Neutrophil (primary cell): Measurements from ENCODE around the gene GRM1.

Experiments used
- H3K27ac ChIP-seq: fragments of 200-600 bp; sonication (generic); 2 replicates; pipeline ENCODE4 v1.5.1; 2016; ENCODE audit warnings: mild to moderate bottlenecking, moderate library complexity
- H3K27me3 ChIP-seq: fragments of 200-600 bp; sonication (generic); 2 replicates; pipeline ENCODE4 v1.6.0; 2016; ENCODE audit warnings: mild to moderate bottlenecking
- H3K36me3 ChIP-seq: fragments of 200-600 bp; sonication (generic); 2 replicates; pipeline ENCODE4 v1.5.1; 2017
- H3K4me1 ChIP-seq, 2 experiments: fragments of 200-600 bp in 1 of 2; sonication (generic) in 1 of 2; 1 replicate in 1 of 2; 2 replicates in 1 of 2; pipeline versions ENCODE4 v1.5.1 to v1.6.1; 2013 to 2016; ENCODE audit warnings: low read depth in 1 of 2, low read length in 1 of 2, mild to moderate bottlenecking in 1 of 2, moderate library complexity in 1 of 2; ENCODE audit not compliant: control insufficient read depth in 1 of 2, insufficient read depth in 1 of 2
- H3K4me3 ChIP-seq, 2 experiments: fragments of 200-600 bp in 1 of 2; sonication (generic) in 1 of 2; 1 replicate in 1 of 2; 2 replicates in 1 of 2; pipeline ENCODE4 v1.5.1; 2013 to 2016; ENCODE audit warnings: low read depth in 1 of 2, low read length in 1 of 2, mild to moderate bottlenecking in 1 of 2, moderate library complexity in 1 of 2
- H3K9me3 ChIP-seq: fragments of 200-600 bp; sonication (generic); 2 replicates; pipeline ENCODE4 v1.5.1; 2016
- TF ChIP-seq, protein P1 (sequence below): fragments of 200-600 bp; sonication (generic); IDR thresholded peaks from 2 replicates; pipeline ENCODE4 v1.5.1; 2016; ENCODE audit warnings: antibody characterized with exemption

The GRM1 gene

DNA sequence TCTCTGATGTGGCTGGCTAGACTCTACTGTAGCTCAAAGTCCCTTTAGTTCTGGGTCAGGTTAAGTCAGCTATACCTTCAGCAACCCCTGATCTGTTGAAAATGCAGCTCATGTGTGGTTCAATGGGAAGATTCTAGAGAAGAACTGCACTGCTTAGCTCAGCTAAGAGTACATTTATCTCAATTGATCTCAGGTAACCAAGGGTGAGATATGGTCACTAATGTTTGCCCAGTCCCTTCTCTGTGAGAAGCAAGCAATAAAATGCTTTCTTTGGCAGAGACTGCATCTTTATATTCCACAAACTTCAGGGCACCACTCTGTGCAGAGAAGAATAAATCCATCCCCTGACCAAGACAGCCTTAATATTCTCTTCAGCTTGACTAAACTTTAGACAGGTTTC is 274.1 kb downstream of the GRM1 start:
- Histone ChIP-seq H3K9me3 (no peaks in the 10 kb centered on the region), H3K4me1 (no peaks in the 10 kb centered on the region), H3K27ac (no peak overlapping the region), H3K36me3 (no peaks in the 10 kb centered on the region), H3K27me3 (no peaks in the 10 kb centered on the region), H3K4me3 (no peak overlapping the region)
- TF ChIP-seq, protein P1, sequence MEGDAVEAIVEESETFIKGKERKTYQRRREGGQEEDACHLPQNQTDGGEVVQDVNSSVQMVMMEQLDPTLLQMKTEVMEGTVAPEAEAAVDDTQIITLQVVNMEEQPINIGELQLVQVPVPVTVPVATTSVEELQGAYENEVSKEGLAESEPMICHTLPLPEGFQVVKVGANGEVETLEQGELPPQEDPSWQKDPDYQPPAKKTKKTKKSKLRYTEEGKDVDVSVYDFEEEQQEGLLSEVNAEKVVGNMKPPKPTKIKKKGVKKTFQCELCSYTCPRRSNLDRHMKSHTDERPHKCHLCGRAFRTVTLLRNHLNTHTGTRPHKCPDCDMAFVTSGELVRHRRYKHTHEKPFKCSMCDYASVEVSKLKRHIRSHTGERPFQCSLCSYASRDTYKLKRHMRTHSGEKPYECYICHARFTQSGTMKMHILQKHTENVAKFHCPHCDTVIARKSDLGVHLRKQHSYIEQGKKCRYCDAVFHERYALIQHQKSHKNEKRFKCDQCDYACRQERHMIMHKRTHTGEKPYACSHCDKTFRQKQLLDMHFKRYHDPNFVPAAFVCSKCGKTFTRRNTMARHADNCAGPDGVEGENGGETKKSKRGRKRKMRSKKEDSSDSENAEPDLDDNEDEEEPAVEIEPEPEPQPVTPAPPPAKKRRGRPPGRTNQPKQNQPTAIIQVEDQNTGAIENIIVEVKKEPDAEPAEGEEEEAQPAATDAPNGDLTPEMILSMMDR: no peak

DNA sequence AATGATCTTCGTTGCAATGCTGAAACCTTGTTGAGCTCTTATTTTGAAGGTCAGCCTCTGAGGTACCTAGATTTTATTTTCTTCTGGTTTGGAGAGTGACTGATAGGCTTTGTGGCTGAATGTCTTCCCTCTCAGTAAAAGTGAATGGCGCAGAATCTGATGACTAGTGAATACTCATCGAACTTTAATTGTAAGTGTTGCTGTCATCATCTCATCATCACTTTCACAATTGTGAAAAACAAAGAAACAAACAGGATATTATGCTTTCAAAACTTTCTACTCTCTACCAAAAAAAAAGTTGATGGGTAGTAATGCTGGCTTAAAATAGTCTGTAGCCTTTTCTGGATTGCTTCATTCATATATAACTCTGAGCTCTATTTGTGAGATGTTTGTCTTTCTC is 275.3 kb downstream of the GRM1 start:
- no peaks in the 10 kb centered on the region for H3K27me3 ChIP-seq
- TF ChIP-seq, protein P1: no peak

DNA sequence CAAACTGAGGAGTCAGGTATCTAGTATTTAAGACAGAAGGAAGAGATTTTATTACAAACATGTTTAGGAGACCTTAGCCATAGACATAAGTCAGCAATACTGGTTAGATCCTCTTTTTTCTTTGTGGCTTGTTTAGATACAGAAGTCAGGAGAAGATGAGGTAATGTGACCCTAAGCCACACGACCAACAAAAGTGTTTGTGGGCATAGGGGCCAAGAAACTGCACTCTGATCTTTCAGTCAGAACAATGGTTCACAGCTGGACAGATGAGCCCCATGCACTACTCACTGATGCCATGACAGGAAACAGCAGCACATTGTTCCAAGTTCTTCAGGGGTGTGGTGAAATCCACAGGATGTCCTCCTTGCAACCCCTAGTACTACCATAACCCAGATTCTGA is 276.2 kb downstream of the GRM1 start:
- no peak overlapping the region for H3K27ac ChIP-seq
- H3K9me3 ChIP-seq: no peaks in the 10 kb centered on the region
- H3K4me3 ChIP-seq: no peak overlapping the region
- H3K27me3 ChIP-seq: no peaks in the 10 kb centered on the region
- no peaks in the 10 kb centered on the region for H3K36me3 ChIP-seq
- no peaks in the 10 kb centered on the region for H3K4me1 ChIP-seq
- TF ChIP-seq, protein P1: no peak

More for the DNA sequence above, 275.3 kb downstream of the GRM1 start:
- Histone ChIP-seq H3K36me3 (no peaks in the 10 kb centered on the region), H3K4me1 (no peaks in the 10 kb centered on the region), H3K27ac (no peak overlapping the region), H3K9me3 (no peaks in the 10 kb centered on the region), H3K4me3 (no peak overlapping the region)

GRCh38 chr6:146305951-146306350 is 277.1 kb downstream of the GRM1 start:
- Histone ChIP-seq H3K36me3 (no peaks in the 10 kb centered on the region), H3K4me3 (no peak overlapping the region), H3K27ac (no peak overlapping the region), H3K9me3 (no peaks in the 10 kb centered on the region), H3K27me3 (no peaks in the 10 kb centered on the region), H3K4me1 (no peaks in the 10 kb centered on the region)
- TF ChIP-seq, protein P1: no peak

DNA sequence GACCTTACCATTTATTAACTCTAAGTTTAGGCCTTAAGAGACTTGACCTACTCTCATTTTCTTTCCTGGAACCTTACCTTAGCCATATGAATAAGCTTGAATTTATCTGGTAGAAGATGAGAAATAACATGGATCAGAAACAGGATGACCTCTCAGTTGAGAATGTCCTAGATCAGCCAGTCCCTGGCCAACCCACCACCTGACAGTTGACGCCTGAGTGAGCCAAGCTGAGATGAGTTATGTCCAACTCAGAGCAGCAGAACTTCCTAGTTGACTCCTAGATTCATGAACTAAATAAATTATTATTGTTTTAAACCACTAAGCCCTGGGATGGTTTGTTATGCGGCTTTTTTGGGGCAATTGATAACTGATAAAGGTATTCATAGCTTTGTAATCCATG is 281.8 kb downstream of the GRM1 start:
- no peaks in the 10 kb centered on the region for H3K4me1 ChIP-seq
- H3K27ac ChIP-seq: no peak overlapping the region
- TF ChIP-seq, protein P1: no peak
- H3K27me3 ChIP-seq: no peaks in the 10 kb centered on the region
- no peaks in the 10 kb centered on the region for H3K9me3 ChIP-seq
- no peaks in the 10 kb centered on the region for H3K36me3 ChIP-seq
- H3K4me3 ChIP-seq: no peak overlapping the region

DNA sequence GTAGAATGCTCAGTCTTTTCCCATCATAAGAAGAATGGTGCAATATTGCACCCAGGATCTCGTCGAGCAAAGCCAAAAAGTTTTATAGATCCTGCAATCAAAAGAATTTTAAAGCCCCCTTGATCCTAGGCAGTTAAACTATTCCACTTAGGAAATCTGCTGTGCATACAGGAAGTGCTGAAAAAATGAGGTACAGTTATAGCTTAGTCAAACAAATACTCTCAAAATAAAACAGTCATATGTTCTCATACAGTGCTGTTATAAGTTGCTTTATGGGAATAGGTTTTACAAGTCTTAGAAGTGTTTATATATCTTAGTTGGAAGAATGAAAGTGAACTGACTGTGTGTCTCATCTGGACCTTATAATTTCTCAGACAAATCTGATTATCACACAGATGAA is 282.2 kb downstream of the GRM1 start:
- no peak overlapping the region for H3K27ac ChIP-seq
- H3K4me1 ChIP-seq: no peaks in the 10 kb centered on the region
- H3K36me3 ChIP-seq: no peaks in the 10 kb centered on the region
- TF ChIP-seq, protein P1: no peak
- no peaks in the 10 kb centered on the region for H3K27me3 ChIP-seq
- no peak overlapping the region for H3K4me3 ChIP-seq
- no peaks in the 10 kb centered on the region for H3K9me3 ChIP-seq
